Germinal center (tissue), 1 donor: ENCODE data around the gene GRHL3.

Source experiments
- DNase-seq: peaks from one replicate; pipeline ENCODE4 v3.0.0; 2012; ENCODE audit warnings: mixed read lengths, low spot score

GRHL3 gene

GRCh38 chr1:24344090-24344742, 25.1 kb downstream of the GRHL3 start:
- DNase-seq, result no peak

GRCh38 chr1:24345334-24345733, 26.2 kb downstream of the GRHL3 start:
- no peak for DNase-seq

- no peak for DNase-seq
Measured at GRCh38 chr1:24347159-24347934, 28.2 kb downstream of the GRHL3 start.

- no peak for DNase-seq
Measured at GRCh38 chr1:24348196-24348595, 29.0 kb downstream of the GRHL3 start.

GRCh38 chr1:24349891-24350290, 30.7 kb downstream of the GRHL3 start:
- no peak for DNase-seq

- no peak for DNase-seq
Measured at GRCh38 chr1:24351247-24351646, 32.1 kb downstream of the GRHL3 start.

GRCh38 chr1:24351918-24352627, 32.9 kb downstream of the GRHL3 start:
- DNase-seq, result no peak

- no peak for DNase-seq
Measured at GRCh38 chr1:24353292-24353891, 34.2 kb downstream of the GRHL3 start.

- DNase-seq, result no peak
Measured at GRCh38 chr1:24355466-24355865, 36.3 kb downstream of the GRHL3 start.

- DNase-seq, result no peak
Measured at GRCh38 chr1:24357038-24357437, 37.9 kb downstream of the GRHL3 start.

GRCh38 chr1:24360681-24361080, 41.5 kb downstream of the GRHL3 start:
- no peak for DNase-seq

- DNase-seq, result no peak
Measured at GRCh38 chr1:24361811-24362210, 42.7 kb downstream of the GRHL3 start.

- no peak for DNase-seq
Measured at GRCh38 chr1:24362396-24362795, 43.2 kb downstream of the GRHL3 start.

- no peak for DNase-seq
Measured at GRCh38 chr1:24362982-24363614, 43.9 kb downstream of the GRHL3 start.

GRCh38 chr1:24363994-24364393, 44.8 kb downstream of the GRHL3 start:
- DNase-seq, result no peak

GRCh38 chr1:24364605-24364974, 45.4 kb downstream of the GRHL3 start:
- no peak for DNase-seq

GRCh38 chr1:24364975-24365678, 46.0 kb downstream of the GRHL3 start:
- no peak for DNase-seq

GRCh38 chr1:24366707-24367106, 47.5 kb downstream of the GRHL3 start:
- no peak for DNase-seq

- no peak for DNase-seq
Measured at GRCh38 chr1:24369199-24369598, 50.0 kb downstream of the GRHL3 start.

GRCh38 chr1:24369801-24370200, 50.6 kb downstream of the GRHL3 start:
- DNase-seq, result no peak

GRCh38 chr1:24373044-24373443, 53.9 kb downstream of the GRHL3 start:
- peak; percentile 90 for DNase-seq

- DNase-seq, result no peak
Measured at GRCh38 chr1:24373710-24374109, 54.6 kb downstream of the GRHL3 start.
